GM19351 (cell line): Measurements from ENCODE around the gene LDB2.

Experiments
- ATAC-seq: cut with Tn5 transposase; IDR thresholded peaks from one replicate; pipeline ENCODE4 v1.9.1; 2021; ENCODE audit warnings: mild to moderate bottlenecking, moderate library complexity; ENCODE audit not compliant: unreplicated experiment

The LDB2 gene

DNA sequence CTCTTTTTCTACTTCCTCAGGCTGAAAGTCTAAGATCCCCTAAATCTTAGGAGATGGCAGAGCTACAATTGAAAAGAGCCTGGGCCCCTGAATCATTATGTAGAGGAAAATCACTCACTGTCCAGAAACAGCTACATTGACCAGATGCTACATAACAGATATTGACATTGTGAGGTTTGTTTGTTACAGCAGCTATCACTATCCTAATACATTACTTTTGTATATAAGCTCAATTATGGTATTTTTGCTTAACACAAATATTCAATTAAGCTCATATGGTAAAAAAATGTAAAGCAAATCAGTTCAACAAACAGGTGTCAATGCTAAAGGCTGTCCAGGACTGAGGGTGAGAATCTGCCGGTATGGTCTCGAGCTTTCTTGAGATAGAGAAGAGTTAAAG, 89.4 kb downstream of the LDB2 start:
- ATAC-seq, result no peak

DNA sequence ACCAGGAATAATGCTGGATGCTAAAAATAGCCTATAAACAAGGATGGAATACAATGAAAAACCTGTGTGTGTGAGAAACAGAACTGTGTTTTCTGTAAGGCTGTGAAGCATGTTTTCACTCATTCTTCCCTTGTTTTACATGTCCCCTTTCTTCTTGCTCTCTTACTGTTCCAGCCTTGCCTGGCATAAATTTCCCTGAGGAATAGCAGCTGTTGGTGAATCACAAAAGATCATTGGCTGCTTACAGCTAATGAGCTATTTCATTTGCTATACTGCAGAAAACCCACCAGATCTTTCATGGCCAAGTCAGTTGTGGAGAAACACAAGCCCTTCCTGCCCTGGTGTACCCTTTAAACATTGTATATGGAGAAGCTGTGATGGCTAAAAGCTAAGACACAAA, 91.1 kb downstream of the LDB2 start:
- no peak for ATAC-seq

DNA sequence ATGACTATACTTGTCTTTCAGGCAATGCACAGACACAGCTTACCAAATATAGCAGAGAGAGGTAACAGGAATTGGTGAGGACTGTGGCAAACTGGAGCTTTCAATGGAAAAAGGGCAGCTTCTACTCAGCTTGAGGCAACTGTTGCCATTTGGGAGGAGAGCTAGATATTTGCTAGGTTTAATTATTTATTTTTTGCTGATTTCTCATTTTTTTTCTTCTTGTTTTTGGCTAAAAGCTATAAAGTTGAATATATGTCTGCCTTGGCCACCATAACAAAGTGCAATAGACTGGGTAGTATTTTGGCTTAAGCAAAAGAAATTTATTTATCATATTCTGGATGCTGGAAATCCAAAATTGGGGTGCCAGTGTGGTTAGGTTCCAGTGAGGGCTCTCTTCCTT, 93.9 kb downstream of the LDB2 start:
- no peak for ATAC-seq

DNA sequence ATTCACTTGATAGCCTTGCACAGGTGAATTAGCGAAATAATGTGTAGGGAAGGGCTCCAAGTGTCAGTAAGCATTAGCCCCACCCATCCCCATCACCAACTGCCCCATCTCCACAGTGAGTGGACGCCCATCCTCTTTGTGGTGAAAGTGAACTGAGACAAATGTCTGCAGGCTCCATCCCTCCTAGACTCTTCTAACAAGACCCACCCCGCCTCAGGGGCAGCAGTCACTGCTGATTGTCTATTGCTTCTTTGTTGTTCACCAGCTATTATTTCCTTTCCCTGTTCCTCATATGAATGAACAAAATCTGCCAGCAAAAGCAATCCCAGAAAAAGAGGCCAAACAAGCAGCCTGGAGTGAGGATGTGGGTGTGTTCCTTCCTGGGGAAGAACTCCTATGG, 96.4 kb downstream of the LDB2 start:
- no peak for ATAC-seq

DNA sequence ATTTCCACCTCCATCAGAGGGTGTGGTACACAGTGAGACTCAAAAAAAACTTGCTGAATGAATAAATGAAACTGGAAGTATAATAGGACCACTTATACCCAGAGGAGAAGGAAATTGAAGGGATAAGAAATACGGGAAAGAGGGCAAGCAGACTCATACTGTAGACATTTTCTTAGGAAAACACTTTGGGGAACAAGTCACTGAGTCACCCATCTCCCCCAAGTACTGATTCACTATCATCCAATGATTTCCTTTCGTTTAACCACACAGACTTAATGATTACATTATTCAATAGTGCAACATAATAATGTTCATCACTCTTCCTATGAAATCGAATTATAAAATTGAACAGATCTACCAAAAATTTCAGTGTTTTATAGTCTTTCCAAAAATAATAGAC, 97.1 kb downstream of the LDB2 start:
- no peak for ATAC-seq

DNA sequence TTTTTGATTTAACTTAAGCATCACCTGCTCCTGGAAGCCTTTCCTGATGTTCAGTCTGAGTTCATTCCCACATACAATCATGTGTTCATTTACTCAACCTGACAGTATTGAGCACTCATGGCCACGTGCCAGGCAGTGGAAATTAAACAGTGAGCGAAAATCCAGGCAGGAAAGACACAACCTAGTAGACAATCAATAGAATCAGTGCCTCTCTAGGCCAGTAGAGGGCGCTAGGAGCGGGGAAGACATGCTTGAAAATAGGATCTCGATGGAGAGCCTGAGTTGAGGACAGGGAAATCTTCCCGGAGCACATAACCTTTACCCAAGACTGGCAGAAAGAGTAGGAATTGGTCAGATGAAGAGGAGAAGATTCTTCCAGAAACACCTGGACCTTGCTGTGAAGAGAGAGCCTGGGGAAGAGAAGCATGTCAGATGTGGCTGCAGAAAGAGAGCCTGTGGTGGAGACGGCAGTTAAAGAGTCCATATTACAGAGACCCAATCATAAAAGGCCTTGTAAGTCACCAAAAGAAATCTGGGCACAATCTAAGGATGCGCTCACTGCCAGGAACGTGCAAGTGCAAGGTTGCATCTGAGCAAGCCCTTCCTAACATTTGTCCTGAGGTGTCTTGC, 103.5 kb downstream of the LDB2 start:
- ATAC-seq, result no peak

DNA sequence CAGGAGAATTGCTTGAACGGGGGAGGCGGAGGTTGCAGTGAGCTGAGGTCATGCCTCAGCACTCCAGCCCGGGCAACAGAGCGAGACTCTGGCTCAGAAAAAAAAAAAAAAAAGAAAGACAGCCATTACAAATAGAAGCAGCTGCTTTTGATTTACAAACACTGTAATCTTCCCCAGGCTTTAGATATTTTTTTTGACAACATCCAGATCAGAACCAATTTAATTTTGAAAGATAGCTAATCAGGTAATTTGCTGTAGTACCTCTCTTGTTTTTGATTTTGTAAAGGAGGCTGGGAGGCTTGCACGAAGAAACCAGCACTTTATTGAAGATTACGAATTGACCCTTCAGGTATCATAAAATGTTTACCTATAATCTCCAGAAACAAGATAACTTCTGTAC, 107.0 kb downstream of the LDB2 start:
- no peak for ATAC-seq

DNA sequence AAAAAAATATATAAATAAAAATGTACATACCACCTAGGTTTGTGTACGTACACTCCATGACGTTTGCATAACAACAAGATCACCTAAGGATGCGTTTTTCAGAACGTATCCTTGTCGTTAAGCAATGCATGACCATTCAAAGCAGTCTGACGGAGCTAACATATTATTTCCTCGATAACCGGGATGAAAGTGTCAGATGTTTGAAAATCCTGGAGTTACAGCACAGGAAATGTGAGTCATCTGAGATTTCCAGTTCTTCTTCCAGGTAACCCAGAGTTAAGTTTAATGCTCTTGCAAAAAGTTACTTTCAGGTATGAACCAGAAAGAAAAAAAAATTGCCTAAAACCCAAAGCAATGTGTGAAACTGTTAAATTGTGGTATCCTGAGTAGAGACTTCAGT, 107.9 kb downstream of the LDB2 start:
- ATAC-seq, result no peak

DNA sequence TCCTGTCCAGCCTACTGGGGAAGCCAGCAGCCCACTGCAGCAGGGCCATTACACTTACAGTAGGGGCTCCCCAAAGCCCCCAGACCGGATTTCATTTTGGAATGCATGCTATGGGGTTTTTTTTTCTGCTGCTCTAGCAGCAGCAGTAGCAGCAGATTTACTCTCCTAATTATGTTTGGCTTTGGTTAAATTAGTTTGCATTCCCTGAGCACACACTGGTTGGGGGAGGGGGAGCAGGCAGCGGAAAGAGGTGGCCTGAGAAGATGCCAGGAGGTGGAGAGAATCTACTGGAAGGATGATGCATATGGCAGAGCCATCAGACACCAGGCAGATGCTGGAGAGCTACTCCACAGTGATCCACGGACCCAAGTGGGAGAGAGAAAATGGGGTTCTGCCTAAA, 109.6 kb downstream of the LDB2 start:
- ATAC-seq, result no peak

DNA sequence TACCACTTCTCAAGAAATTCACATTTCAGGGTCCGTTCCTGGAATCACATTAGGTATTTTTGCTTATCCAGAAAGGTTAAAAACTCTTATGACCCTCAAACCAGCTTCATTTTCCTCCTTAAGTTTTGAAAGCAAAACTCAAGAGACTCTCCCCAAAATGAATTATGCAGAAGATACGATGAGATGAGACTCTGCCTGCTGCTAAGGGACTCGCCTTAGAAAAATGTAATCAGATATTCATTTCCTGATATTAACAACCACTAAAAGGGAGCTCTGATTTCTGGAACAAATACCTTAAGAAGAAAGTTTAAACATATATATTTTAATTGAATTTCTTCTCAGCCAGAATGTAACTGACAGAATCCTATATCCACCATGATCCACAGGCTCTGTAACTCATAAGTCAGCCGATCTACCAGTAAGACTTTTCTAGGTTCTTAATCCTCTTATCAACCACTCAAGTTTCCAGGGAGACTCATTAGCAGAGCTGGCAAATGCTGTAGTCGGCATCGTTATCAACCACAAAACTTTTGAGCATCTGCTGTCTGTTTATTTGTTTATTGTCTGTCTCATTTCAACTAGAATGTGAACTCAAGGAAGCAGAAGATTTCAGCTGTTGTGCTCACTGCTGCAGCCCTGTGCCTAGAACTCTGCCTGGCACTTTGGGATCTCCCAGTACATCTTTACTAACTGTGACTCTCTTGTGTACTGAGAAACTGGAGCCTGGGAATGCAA, 112.5 kb downstream of the LDB2 start:
- ATAC-seq, result no peak

DNA sequence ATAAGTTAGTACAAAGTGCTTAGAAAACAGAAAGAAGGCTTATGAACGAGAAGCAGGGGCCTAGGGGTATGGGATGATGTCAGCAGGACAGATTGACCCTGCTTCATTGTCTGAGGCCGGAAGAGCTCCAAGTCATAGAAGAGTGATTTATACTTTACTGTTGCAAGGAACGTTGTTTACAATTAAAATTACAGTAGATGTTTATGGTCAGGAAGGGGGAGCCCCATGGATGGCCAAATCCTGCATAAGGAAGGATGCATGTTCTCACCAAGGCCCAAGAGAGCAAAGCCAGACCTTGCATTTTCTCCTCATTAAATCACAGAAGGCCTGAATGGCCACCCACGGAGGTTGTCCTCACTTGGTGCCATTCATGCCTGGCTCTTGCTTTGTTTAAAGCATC, 115.3 kb downstream of the LDB2 start:
- no peak for ATAC-seq

DNA sequence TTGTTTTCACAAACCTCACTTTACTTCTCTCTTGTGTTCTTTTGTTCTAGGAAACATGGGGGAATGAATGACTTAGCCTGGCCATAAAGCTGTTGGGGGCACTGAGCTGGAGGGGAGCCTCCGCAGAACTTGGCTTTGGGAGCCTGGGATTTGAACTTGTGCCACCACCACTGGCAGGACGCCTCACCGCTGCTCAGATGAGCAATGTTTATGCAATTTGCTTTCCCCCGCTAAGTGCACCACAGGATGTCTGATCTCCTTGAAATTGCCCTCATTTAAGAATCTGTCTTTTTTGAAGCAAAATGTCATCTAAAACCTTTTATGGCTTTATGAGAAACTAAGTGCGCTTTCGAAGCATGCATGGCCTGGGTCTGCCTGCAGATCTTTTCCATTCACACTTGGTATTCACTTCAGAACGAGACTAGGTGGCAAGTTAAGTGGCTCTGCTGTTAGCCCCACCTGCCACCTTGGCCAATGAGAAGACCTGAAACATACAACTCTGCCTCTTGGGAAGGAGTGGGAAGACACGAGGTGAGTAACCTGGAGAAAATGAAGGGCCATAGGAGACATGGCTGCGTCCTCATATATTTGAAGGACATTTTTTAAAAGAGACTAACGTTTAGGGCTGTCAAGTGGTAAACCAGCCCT, 119.3 kb downstream of the LDB2 start:
- ATAC-seq, result no peak

DNA sequence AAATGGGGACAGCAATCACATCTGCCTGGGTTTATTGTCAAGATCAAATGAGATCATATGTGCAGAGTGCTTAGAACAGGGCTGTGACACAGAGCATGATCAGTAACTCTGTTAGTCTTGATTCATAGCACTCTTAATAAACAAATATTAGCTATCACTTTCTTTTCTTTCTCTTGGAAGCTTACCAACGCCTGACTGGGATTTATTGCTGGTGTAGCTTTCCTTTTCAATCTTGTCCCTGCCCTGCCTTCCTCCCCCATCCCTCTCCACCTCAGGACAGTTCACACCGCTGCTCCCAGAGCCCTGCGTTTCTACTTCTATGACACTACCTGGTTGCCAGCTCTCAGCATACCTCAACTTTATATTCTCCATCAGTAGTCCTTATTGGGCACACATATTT, 120.7 kb downstream of the LDB2 start:
- no peak for ATAC-seq

DNA sequence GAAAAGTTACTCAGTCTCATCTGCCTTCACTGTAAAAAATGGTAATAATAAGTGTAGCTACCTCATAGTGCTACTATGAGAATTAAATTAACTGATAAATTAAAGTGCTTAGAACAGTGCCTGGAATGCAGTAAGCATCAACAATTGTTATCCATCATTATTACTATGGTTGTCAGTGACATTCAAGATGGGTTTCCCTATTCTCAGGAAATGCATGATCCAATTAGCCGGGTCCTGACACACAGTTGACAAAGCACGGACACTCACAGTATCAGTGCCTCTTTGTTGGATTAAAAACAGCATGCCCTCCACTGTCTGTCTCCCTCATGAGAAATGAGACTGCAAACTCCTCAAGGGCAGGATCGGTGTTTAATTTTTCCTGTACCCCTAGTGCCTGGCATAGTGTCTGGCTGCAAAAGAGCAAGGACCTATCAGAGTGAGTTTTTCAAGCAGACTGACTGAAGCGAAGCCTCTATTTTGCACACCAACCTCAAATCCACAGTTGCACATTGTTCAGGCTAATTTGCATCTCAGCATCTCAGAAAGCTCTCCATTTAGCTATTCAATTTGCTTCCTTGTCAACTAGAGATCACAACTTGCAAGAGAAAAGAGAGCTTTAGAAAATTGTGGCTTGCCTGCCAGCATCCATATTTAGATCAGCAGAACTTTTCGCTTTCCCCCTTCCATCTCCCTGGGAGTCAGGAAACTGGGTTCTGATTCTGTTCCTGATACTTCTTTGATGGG, 122.9 kb downstream of the LDB2 start:
- no peak for ATAC-seq

DNA sequence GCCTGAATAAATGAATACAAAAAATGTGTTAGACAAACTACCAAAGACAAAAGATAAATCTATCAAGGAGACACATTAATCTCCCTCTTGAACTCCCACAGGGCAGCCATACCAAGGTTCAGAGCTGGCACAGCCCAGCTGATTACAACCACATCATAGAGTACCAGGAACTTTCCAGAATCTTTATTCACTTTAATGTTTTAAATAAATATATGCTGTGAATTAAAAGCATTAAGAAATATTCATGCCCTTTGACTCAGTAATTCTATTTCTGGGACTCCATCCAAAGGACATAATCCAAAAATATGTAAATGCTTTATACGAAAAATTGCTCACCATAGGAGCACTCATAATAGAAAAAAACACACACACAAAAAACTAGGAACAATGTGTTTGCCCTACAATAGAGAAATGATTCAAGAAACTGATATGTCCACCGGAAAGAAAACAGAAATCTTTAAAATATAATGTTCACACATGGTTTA, 126.0 kb downstream of the LDB2 start:
- ATAC-seq, result no peak

DNA sequence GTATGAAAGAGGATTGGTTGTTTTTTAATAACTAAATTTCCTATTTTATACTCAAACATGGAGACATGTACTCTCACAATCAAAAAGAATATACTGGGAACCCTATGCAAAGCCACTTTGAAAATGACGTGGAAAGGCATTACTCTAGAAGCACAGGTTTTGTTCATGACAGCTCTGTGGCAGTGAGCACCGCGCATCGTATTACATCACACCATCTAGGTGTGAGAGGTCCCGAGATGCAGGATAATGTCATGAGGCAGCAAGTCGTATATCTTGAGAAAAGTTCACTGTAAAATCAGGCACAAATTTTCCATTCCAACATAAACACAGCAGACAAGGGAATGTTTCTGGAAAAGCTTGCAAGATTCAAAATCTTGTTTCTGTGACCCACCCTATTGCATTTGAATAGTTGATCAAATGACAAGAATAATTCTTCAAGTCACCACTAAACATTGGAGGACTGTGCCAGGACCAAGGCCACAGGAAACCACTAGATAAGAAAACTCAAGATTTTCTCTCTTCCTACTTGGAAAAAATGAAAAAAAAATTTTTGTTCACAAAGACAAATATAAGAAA, 127.6 kb downstream of the LDB2 start:
- no peak for ATAC-seq

DNA sequence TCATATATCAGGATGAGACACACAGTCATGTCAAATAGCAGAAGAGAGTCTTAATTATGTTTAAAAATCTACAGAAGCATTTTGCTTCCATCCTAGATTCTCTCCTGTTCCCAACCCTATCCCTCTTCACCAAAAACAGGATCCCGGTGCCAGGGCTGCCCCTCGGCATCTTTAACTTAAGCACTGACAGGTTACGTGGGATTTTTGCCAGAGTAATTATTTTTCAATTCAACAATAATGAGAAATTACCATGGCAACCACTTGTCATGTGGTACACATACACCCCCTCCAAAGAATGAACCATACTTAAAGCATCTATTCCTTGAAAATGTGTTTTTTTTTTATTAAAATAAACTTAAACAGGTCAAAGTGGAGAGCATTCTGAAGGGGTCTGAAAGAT, 130.6 kb downstream of the LDB2 start:
- ATAC-seq, result no peak

DNA sequence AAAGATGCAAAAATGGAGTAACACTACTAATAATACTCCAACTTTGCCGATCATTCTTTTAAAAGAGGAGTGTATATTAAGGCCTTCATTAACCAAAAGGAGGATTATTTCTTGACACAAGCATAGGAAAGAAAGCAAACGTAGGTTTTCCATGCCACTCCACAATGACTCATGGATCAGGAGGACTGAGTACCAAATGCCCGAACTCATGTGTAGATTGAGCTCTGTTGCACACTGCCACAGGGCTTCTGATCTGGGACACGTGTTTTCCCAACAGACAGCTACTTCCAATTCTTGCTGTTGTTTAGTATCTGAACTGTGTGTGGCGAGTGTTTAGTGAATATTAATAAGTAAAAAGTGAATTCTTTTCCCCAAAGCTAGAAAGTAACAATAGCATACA, 131.2 kb downstream of the LDB2 start:
- no peak for ATAC-seq

DNA sequence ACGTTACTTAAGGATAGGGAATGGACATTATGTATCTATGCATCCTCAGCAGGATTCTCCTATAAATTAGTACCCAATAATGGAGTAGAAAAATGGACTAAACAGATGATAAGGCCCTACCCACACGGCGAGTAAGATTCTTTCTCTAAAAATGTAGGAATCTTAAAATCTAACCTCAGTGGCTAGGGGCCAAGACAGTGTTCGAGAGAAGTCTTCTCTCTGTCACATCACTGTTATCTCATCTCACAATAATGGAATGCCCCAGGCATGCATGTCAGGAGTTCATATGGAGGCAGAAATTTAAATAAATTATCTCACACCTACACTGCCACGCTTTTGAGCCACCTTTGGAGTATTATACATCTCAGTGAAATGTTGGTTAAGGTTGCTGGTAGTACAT, 132.9 kb downstream of the LDB2 start:
- ATAC-seq, result no peak

DNA sequence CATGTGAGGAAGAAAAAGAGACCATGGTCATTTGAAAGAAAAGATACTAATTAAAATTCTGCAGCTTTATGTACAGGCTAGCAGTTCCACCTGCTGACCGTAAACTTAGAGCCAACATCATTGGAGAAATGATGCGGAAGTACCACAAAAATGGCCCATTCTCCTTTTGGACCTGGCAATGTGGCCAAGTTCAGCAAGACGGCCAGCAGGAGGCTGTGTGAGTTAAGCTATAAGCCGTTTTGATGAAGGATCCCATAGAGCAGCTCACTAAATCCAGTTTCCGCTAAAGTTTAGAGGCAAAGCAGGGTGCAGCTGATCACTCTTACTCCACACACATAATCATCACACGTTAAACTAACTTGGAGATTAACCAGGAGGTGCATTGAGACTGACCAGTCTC, 133.8 kb downstream of the LDB2 start:
- ATAC-seq, result no peak

DNA sequence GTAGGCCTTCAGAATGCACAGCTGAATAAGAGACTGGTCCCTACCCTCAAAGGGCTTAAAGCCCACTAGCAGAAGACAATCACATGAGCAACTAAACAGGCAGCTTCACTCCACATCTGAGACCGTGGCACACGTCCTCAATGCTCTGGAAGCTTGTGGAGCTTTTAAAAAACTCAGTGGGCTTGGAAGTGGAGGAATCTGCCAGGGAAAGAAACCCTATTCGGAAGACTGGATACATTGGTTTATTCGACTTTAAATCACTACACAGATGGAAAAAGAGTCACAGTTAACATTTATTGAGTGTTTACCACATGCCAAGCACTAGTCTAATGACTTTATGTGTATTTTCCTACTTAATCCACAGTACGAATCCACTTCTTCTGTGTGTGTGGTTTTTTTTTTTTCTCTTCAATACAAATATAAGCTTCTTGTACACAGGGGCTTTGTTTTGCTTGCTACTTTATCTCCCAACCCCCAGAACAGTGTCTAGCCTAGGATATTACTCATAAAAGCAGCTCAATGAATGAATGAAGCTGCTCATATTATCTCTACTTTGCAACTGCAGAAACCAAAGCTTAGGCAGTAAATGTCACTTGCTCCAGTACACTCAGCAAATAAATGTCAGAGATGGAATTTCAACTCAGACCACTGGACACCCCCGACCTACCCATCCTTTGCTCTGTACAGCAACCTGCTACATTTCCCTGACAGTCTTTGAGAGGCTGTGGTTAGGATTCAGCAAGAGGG, 137.7 kb downstream of the LDB2 start:
- ATAC-seq, result no peak
